Measurements from ENCODE around the gene CNTN1. TPM values are rescaled to one million over a fixed set of nuclear protein-coding genes. Genes with fewer than 3 reads are reported as not detected.

The CNTN1 gene
- total RNA-seq, 2 donors from 2014 or later, result 0.77 to 4.4 TPM

- Histone ChIP-seq H3K9ac (ENCODE audit: low read depth in 2 of 2, low read length in 2 of 2) (no peak overlapping the region), H3K36me3 (no peaks in the 10 kb centered on the region), H3K4me1 (no peaks in the 10 kb centered on the region), H3K4me3 (no peak overlapping the region), H3K9me3 (no peaks in the 10 kb centered on the region), H3K27ac (no peak overlapping the region), H3K27me3 (no peaks in the 10 kb centered on the region)
- intact Hi-C loops (cut with DNase I), result no loop called here
- DNase-seq, result no peak
- no peak for TF ChIP-seq CTCF (IDR thresholded peaks at IDR 0.05)
Measured at GRCh38 chr12:40738856-40739255, 46.6 kb downstream of the CNTN1 start.

GRCh38 chr12:40742041-40742440, 49.8 kb downstream of the CNTN1 start:
- no peaks in the 10 kb centered on the region for H3K9me3 ChIP-seq
- H3K27me3 ChIP-seq, result no peaks in the 10 kb centered on the region
- TF ChIP-seq CTCF (IDR thresholded peaks at IDR 0.05), result no peak
- no peak overlapping the region for H3K27ac ChIP-seq
- H3K4me3 ChIP-seq, result no peak overlapping the region
- no peaks in the 10 kb centered on the region for H3K4me1 ChIP-seq
- H3K36me3 ChIP-seq, result no peaks in the 10 kb centered on the region
- H3K9ac ChIP-seq (ENCODE audit: low read depth in 2 of 2, low read length in 2 of 2), result no peak overlapping the region
- no peak for DNase-seq
- intact Hi-C loops (cut with DNase I), result no loop called here

- H3K27ac ChIP-seq, result no peak overlapping the region
- no peaks in the 10 kb centered on the region for H3K4me1 ChIP-seq
- no peak overlapping the region for H3K4me3 ChIP-seq
- no peaks in the 10 kb centered on the region for H3K36me3 ChIP-seq
- no peaks in the 10 kb centered on the region for H3K27me3 ChIP-seq
- H3K9me3 ChIP-seq, result no peaks in the 10 kb centered on the region
- H3K9ac ChIP-seq (ENCODE audit: low read depth in 2 of 2, low read length in 2 of 2), result no peak overlapping the region
- DNase-seq, result no peak
- intact Hi-C loops (cut with DNase I), result no loop called here
- TF ChIP-seq CTCF (IDR thresholded peaks at IDR 0.05), result no peak
Measured at GRCh38 chr12:40745386-40745785, 53.1 kb downstream of the CNTN1 start.

DNA sequence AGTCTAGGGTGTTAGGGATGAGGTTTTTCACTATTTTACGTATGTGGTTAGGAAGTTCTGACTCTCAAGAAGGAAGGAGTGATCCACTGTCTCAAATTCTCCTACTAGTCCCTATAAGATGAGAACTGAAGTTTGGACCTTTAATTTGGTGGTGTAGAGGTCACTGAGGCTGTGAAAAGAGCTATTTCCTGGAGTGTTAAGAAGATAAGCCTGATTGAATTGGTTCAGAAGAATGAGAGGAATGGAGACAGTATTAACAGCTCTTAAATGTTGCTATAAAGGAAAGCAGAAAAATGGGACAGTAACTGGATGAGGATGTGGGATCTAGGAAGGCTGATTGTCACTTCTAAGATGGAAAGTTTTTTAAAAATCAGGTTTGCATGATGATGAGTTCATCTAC, 57.6 kb downstream of the CNTN1 start:
- no peak overlapping the region for H3K4me3 ChIP-seq
- H3K9me3 ChIP-seq, result no peaks in the 10 kb centered on the region
- intact Hi-C loops (cut with DNase I), result no loop called here
- H3K36me3 ChIP-seq, result no peaks in the 10 kb centered on the region
- H3K9ac ChIP-seq (ENCODE audit: low read depth in 2 of 2, low read length in 2 of 2), result no peak overlapping the region
- DNase-seq, result no peak
- no peaks in the 10 kb centered on the region for H3K27me3 ChIP-seq
- no peaks in the 10 kb centered on the region for H3K4me1 ChIP-seq
- H3K27ac ChIP-seq, result no peak overlapping the region
- TF ChIP-seq CTCF (IDR thresholded peaks at IDR 0.05), result no peak

GRCh38 chr12:40752011-40752410, 59.8 kb downstream of the CNTN1 start:
- TF ChIP-seq CTCF (IDR thresholded peaks at IDR 0.05), result no peak
- no peak overlapping the region for H3K9ac ChIP-seq (ENCODE audit: low read depth in 2 of 2, low read length in 2 of 2)
- no peak overlapping the region for H3K27ac ChIP-seq
- H3K4me3 ChIP-seq, result no peak overlapping the region
- no peak for DNase-seq
- H3K4me1 ChIP-seq, result no peaks in the 10 kb centered on the region
- no peaks in the 10 kb centered on the region for H3K27me3 ChIP-seq
- no peaks in the 10 kb centered on the region for H3K9me3 ChIP-seq
- intact Hi-C loops (cut with DNase I), result no loop called here
- no peaks in the 10 kb centered on the region for H3K36me3 ChIP-seq

DNA sequence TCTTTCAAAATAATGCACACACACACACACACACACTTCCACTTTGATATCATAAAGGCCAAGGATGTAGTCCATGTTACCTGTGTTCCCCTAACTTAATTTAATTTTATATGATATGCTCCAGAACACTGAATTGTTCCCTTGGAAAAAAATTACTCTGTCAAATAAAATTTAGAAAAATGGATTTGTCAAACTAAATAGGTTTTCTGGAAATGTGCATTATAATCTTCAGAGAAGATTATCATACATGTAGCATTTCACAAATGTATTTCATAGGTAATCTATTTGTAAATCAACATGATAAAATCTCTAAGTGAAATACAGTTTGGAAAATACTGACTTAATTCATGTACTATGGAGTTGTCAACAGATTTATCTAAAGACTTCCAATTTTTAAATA, 68.6 kb downstream of the CNTN1 start:
- TF ChIP-seq CTCF (IDR thresholded peaks at IDR 0.05), result no peak
- Histone ChIP-seq H3K9me3 (no peaks in the 10 kb centered on the region), H3K4me3 (no peak overlapping the region), H3K27me3 (no peaks in the 10 kb centered on the region), H3K27ac (no peak overlapping the region), H3K9ac (ENCODE audit: low read depth in 2 of 2, low read length in 2 of 2) (no peak overlapping the region), H3K36me3 (no peaks in the 10 kb centered on the region), H3K4me1 (no peaks in the 10 kb centered on the region)
- no peak for DNase-seq
- intact Hi-C loops (cut with DNase I), result no loop called here

Data from colonic mucosa (tissue), 4 donors.